ENCODE data around the gene TNS1. TPM values are rescaled to one million over a fixed set of nuclear protein-coding genes. Genes with fewer than 3 reads are reported as not detected.

Gene TNS1
- total and polyA plus RNA-seq, 9 of the 15 experiments (the other 6 are each of a cell fraction or from before 2014, with no cell fraction given) = 0.13 to 2.7 (median 0.77) TPM

- TF ChIP-seq STAG1 (CRISPR knock-in tag; IDR thresholded peaks at IDR 0.05; ENCODE audit: borderline replicate concordance) = peak; percentile 91
- no peak for TF ChIP-seq ZNF785 (CRISPR knock-in tag; IDR thresholded peaks at IDR 0.05)
- no peak for TF ChIP-seq KLF16 (IDR thresholded peaks at IDR 0.05)
- 0 out of 2 replicates have a peak, but pooled peaks have one; percentile 49 for TF ChIP-seq XRCC5 (IDR thresholded peaks at IDR 0.05; ENCODE audit: low read depth, low read length)
- TF ChIP-seq TFE3 (CRISPR knock-in tag; IDR thresholded peaks at IDR 0.05) = no peak
- peak; percentile 54; the same call in 1 of the 2 replicates for TF ChIP-seq REST (IDR thresholded peaks at IDR 0.05; ENCODE audit: borderline replicate concordance)
- no peak for TF ChIP-seq REST (CRISPR knock-in tag; IDR thresholded peaks at IDR 0.05; ENCODE audit: low read depth)
- TF ChIP-seq SMC3 (conservative IDR thresholded peaks at IDR 0.05; ENCODE audit: insufficient read depth, low read depth, low read length) = peak; percentile 84
- no peak for TF ChIP-seq PURB (CRISPR knock-in tag; IDR thresholded peaks at IDR 0.05; ENCODE audit: low read depth)
- TF ChIP-seq RAD21 (CRISPR knock-in tag; conservative IDR thresholded peaks at IDR 0.05 in 1 of 2, IDR thresholded peaks at IDR 0.05 in 1 of 2) = peak; percentile 66 to 81
- TF ChIP-seq YY1 (IDR thresholded peaks at IDR 0.05; ENCODE audit: borderline replicate concordance in 1 of 3, control insufficient read depth in 1 of 3, extremely low read depth in 1 of 3, insufficient read depth in 3 of 3, insufficient read length in 1 of 3, insufficient replicate concordance in 2 of 3, low read depth in 1 of 3, low read length in 2 of 3) = peak in 1 of 3 experiments; percentile 46
These were observed 217.2 kb downstream of the TNS1 start (continued) for GRCh38 chr2:217785544-217786045.

Measured in K562 (cell line).